Stimulated activated memory B cell treated with anti-CD40 and anti-IgM and Interleukin-4, amounts not matched to agents 10 μg/mL and 1 μg/mL and 100 μg/mL, for 72 hours (primary cell): ENCODE results near the gene FILIP1L.
"Not testable (repeated sequence)": the region's sequence is repeated elsewhere in the genome, so short reads cannot be mapped to it uniquely, and the experiment has no call there.

Experiments used
- ATAC-seq: fragments of 150-1000 bp; cut with Tn5 transposase; 2 replicates; pipeline ENCODE4 v1.10.0; 2021
- H3K27ac Mint-ChIP-seq: one replicate; pipeline ENCODE4 v1.8.0; 2022; ENCODE audit warnings: mild to moderate bottlenecking, mixed read lengths
- H3K27me3 Mint-ChIP-seq: one replicate; pipeline ENCODE4 v1.8.0; 2022; ENCODE audit warnings: mixed read lengths
- H3K36me3 Mint-ChIP-seq: one replicate; pipeline ENCODE4 v1.8.0; 2022; ENCODE audit warnings: mixed read lengths
- H3K4me1 Mint-ChIP-seq: one replicate; pipeline ENCODE4 v1.8.0; 2022; ENCODE audit warnings: mixed read lengths
- H3K4me3 Mint-ChIP-seq: one replicate; pipeline ENCODE4 v1.8.0; 2022; ENCODE audit warnings: mild to moderate bottlenecking, moderate library complexity, mixed read lengths
- H3K9me3 Mint-ChIP-seq: one replicate; pipeline ENCODE4 v1.8.0; 2022; ENCODE audit warnings: mixed read lengths

The FILIP1L gene

GRCh38 chr3:100096286-100096685, 18.0 kb downstream of the FILIP1L start:
- not testable (repeated sequence) for ATAC-seq, H3K27me3 Mint-ChIP-seq, H3K27ac Mint-ChIP-seq, H3K4me1 Mint-ChIP-seq, H3K9me3 Mint-ChIP-seq, H3K4me3 Mint-ChIP-seq, H3K36me3 Mint-ChIP-seq

- no peak for ATAC-seq
- Mint-ChIP-seq H3K4me1 (peaks cover 7% of the 10 kb centered on the region), H3K27ac (no peak overlapping the region), H3K36me3 (peaks cover under 1% of the 10 kb centered on the region), H3K4me3 (no peak overlapping the region), H3K9me3 (no peaks in the 10 kb centered on the region), H3K27me3 (no peaks in the 10 kb centered on the region)
Observed at GRCh38 chr3:100093831-100094230, 20.5 kb downstream of the FILIP1L start.

- ATAC-seq, result no peak
Observed at GRCh38 chr3:100090669-100091005, 23.7 kb downstream of the FILIP1L start.

GRCh38 chr3:100089812-100090668, 24.3 kb downstream of the FILIP1L start:
- no peaks in the 10 kb centered on the region for H3K27me3 Mint-ChIP-seq
- H3K27ac Mint-ChIP-seq, result no peak overlapping the region
- no peaks in the 10 kb centered on the region for H3K9me3 Mint-ChIP-seq
- no peak overlapping the region for H3K4me3 Mint-ChIP-seq
- H3K36me3 Mint-ChIP-seq, result peaks cover 4% of the 10 kb centered on the region
- no peak for ATAC-seq
- peaks cover 17% of the 10 kb centered on the region for H3K4me1 Mint-ChIP-seq

More at GRCh38 chr3:100090669-100091005, 23.7 kb downstream of the FILIP1L start:
- Mint-ChIP-seq H3K4me1 (peaks cover 17% of the 10 kb centered on the region), H3K9me3 (no peaks in the 10 kb centered on the region), H3K27ac (no peak overlapping the region), H3K4me3 (no peak overlapping the region), H3K27me3 (no peaks in the 10 kb centered on the region), H3K36me3 (peaks cover 4% of the 10 kb centered on the region)

- Mint-ChIP-seq H3K4me1 (peaks cover 23% of the 10 kb centered on the region), H3K27ac (no peak overlapping the region), H3K9me3 (no peaks in the 10 kb centered on the region), H3K36me3 (peaks cover 4% of the 10 kb centered on the region), H3K4me3 (no peak overlapping the region), H3K27me3 (no peaks in the 10 kb centered on the region)
- ATAC-seq, result no peak
Observed at GRCh38 chr3:100088735-100089368, 25.4 kb downstream of the FILIP1L start.

GRCh38 chr3:100087198-100087597, 27.1 kb downstream of the FILIP1L start:
- Mint-ChIP-seq H3K4me1 (peaks cover 23% of the 10 kb centered on the region), H3K27me3 (no peaks in the 10 kb centered on the region), H3K27ac (peak overlapping the region; percentile 12), H3K9me3 (no peaks in the 10 kb centered on the region), H3K4me3 (no peak overlapping the region), H3K36me3 (peaks cover 4% of the 10 kb centered on the region)
- peak; percentile 76 for ATAC-seq

- Mint-ChIP-seq H3K4me1 (peaks cover 23% of the 10 kb centered on the region), H3K27ac (peak overlapping the region; percentile 12), H3K9me3 (no peaks in the 10 kb centered on the region), H3K4me3 (no peak overlapping the region), H3K36me3 (peaks cover 4% of the 10 kb centered on the region), H3K27me3 (no peaks in the 10 kb centered on the region)
- ATAC-seq, result no peak
Observed at GRCh38 chr3:100086401-100086800, 27.9 kb downstream of the FILIP1L start.

GRCh38 chr3:100084100-100084806, 30.0 kb downstream of the FILIP1L start:
- H3K27me3 Mint-ChIP-seq, result no peaks in the 10 kb centered on the region
- ATAC-seq, result peak; percentile 63
- no peaks in the 10 kb centered on the region for H3K9me3 Mint-ChIP-seq

GRCh38 chr3:100083209-100083608, 31.1 kb downstream of the FILIP1L start:
- Mint-ChIP-seq H3K27ac (no peak overlapping the region), H3K36me3 (no peaks in the 10 kb centered on the region), H3K27me3 (no peaks in the 10 kb centered on the region), H3K9me3 (no peaks in the 10 kb centered on the region), H3K4me1 (peaks cover 16% of the 10 kb centered on the region), H3K4me3 (no peak overlapping the region)
- ATAC-seq, result no peak

More at GRCh38 chr3:100084100-100084806, 30.0 kb downstream of the FILIP1L start:
- Mint-ChIP-seq H3K27ac (peak overlapping the region; percentile 30), H3K4me3 (no peak overlapping the region), H3K36me3 (peaks cover 4% of the 10 kb centered on the region), H3K4me1 (peaks cover 16% of the 10 kb centered on the region)

GRCh38 chr3:100082714-100083113, 31.6 kb downstream of the FILIP1L start:
- ATAC-seq, result no peak
- H3K9me3 Mint-ChIP-seq, result no peaks in the 10 kb centered on the region
- H3K4me3 Mint-ChIP-seq, result no peak overlapping the region
- no peaks in the 10 kb centered on the region for H3K27me3 Mint-ChIP-seq
- peaks cover 16% of the 10 kb centered on the region for H3K4me1 Mint-ChIP-seq
- no peak overlapping the region for H3K27ac Mint-ChIP-seq
- H3K36me3 Mint-ChIP-seq, result no peaks in the 10 kb centered on the region

GRCh38 chr3:100081986-100082692, 32.2 kb downstream of the FILIP1L start:
- no peak for ATAC-seq
- Mint-ChIP-seq H3K4me1 (peaks cover 13% of the 10 kb centered on the region), H3K27ac (no peak overlapping the region), H3K9me3 (no peaks in the 10 kb centered on the region), H3K36me3 (peaks cover 4% of the 10 kb centered on the region), H3K27me3 (no peaks in the 10 kb centered on the region), H3K4me3 (no peak overlapping the region)

GRCh38 chr3:100081311-100081710, 33.0 kb downstream of the FILIP1L start:
- no peak for ATAC-seq
- peaks cover 10% of the 10 kb centered on the region for H3K36me3 Mint-ChIP-seq
- H3K4me3 Mint-ChIP-seq, result no peak overlapping the region
- no peaks in the 10 kb centered on the region for H3K27me3 Mint-ChIP-seq
- no peak overlapping the region for H3K27ac Mint-ChIP-seq
- H3K4me1 Mint-ChIP-seq, result peaks cover 6% of the 10 kb centered on the region
- H3K9me3 Mint-ChIP-seq, result no peaks in the 10 kb centered on the region

GRCh38 chr3:100080573-100080972, 33.7 kb downstream of the FILIP1L start:
- Mint-ChIP-seq H3K27me3 (no peaks in the 10 kb centered on the region), H3K36me3 (peaks cover 10% of the 10 kb centered on the region), H3K9me3 (no peaks in the 10 kb centered on the region), H3K4me1 (peaks cover 6% of the 10 kb centered on the region), H3K4me3 (no peak overlapping the region), H3K27ac (no peak overlapping the region)
- no peak for ATAC-seq

- H3K27ac Mint-ChIP-seq, result no peak overlapping the region
- no peaks in the 10 kb centered on the region for H3K9me3 Mint-ChIP-seq
- no peaks in the 10 kb centered on the region for H3K27me3 Mint-ChIP-seq
- no peak overlapping the region for H3K4me3 Mint-ChIP-seq
- peaks cover 4% of the 10 kb centered on the region for H3K4me1 Mint-ChIP-seq
- peaks cover 10% of the 10 kb centered on the region for H3K36me3 Mint-ChIP-seq
- no peak for ATAC-seq
Observed at GRCh38 chr3:100079328-100079727, 35.0 kb downstream of the FILIP1L start.
